Keratinocyte (primary cell): ENCODE measurements around the gene PIGZ. TPM values are rescaled to one million over a fixed set of nuclear protein-coding genes. Genes with fewer than 3 reads are reported as not detected.

ENCODE experiments used
- DNase-seq: peaks from one replicate; pipeline ENCODE4 v3.0.0-alpha.2; 2011; ENCODE audit warnings: low read depth, missing footprints, low spot score
- FAIRE-seq: peaks from 2 replicates; lab custom pipeline; 2011; peaks lifted over from hg19 to GRCh38; lab: Jason Lieb, UNC
- H2AFZ ChIP-seq: 2 replicates; pipeline ENCODE4 v1.6.0; 2012; ENCODE audit warnings: low read length, control low read depth, inconsistent platforms; ENCODE audit not compliant: control insufficient read depth
- H3K27ac ChIP-seq: 2 replicates; pipeline ENCODE4 v1.5.1; 2011; ENCODE audit warnings: low read length; ENCODE audit not compliant: control insufficient read depth, insufficient read depth
- H3K27me3 ChIP-seq: 3 replicates; pipeline ENCODE4 v1.6.0; 2011; ENCODE audit warnings: low read length; ENCODE audit not compliant: control insufficient read depth, insufficient read depth; ENCODE audit errors: extremely low read depth
- H3K36me3 ChIP-seq, 2 experiments: 2 replicates in 1 of 2; 3 replicates in 1 of 2; pipeline ENCODE4 v1.5.1; 2011; ENCODE audit warnings: low read length in 2 of 2, mild to moderate bottlenecking in 1 of 2; ENCODE audit not compliant: control insufficient read depth in 2 of 2, insufficient read depth in 2 of 2; ENCODE audit errors: extremely low read depth in 1 of 2
- H3K4me1 ChIP-seq: 3 replicates; pipeline ENCODE4 v1.5.1; 2011; ENCODE audit warnings: low read length; ENCODE audit not compliant: control insufficient read depth, insufficient read depth; ENCODE audit errors: extremely low read depth
- H3K4me2 ChIP-seq: 3 replicates; pipeline ENCODE4 v1.6.0; 2011; ENCODE audit warnings: low read depth, low read length; ENCODE audit not compliant: control insufficient read depth, insufficient read depth; ENCODE audit errors: extremely low read depth
- H3K4me3 ChIP-seq, 3 experiments: fragments of 200-600 bp in 1 of 3; sonication (generic) in 1 of 3; 2 replicates in 2 of 3; 3 replicates in 1 of 3; pipeline ENCODE4 v1.5.1; 2011 to 2016; ENCODE audit warnings: low read length in 3 of 3, mild to moderate bottlenecking in 3 of 3, control low read depth in 2 of 3, inconsistent platforms in 1 of 3, low read depth in 1 of 3, mixed read lengths in 1 of 3, mixed run types in 1 of 3, moderate library complexity in 1 of 3; ENCODE audit not compliant: control insufficient read depth in 2 of 3, insufficient read depth in 2 of 3; ENCODE audit errors: extremely low read depth in 1 of 3
- H3K79me2 ChIP-seq: 2 replicates; pipeline ENCODE4 v1.6.0; 2012; ENCODE audit warnings: low read length; ENCODE audit not compliant: control insufficient read depth, insufficient read depth
- H3K9ac ChIP-seq: 3 replicates; pipeline ENCODE4 v1.6.0; 2011; ENCODE audit warnings: low read length; ENCODE audit not compliant: control insufficient read depth, insufficient read depth; ENCODE audit errors: extremely low read depth
- H3K9me1 ChIP-seq: 3 replicates; pipeline ENCODE4 v1.6.0; 2011; ENCODE audit warnings: low read length; ENCODE audit not compliant: control insufficient read depth, insufficient read depth; ENCODE audit errors: extremely low read depth
- H3K9me3 ChIP-seq: 2 replicates; pipeline ENCODE4 v1.5.1; 2012; ENCODE audit warnings: low read depth, low read length; ENCODE audit not compliant: control insufficient read depth
- H4K20me1 ChIP-seq: 3 replicates; pipeline ENCODE4 v1.6.0; 2011; ENCODE audit warnings: low read length; ENCODE audit not compliant: control insufficient read depth, insufficient read depth; ENCODE audit errors: extremely low read depth
- CTCF ChIP-seq, 3 experiments: IDR thresholded peaks in 1 of 3; conservative IDR thresholded peaks in 1 of 3; optimal IDR thresholded peaks in 1 of 3; 2 replicates in 2 of 3; 3 replicates in 1 of 3; pipeline versions ENCODE3 to v1.5.1; 2011; ENCODE audit warnings: low read length in 3 of 3, mild to moderate bottlenecking in 3 of 3, moderate library complexity in 2 of 3, control low read depth in 1 of 3, inconsistent platforms in 1 of 3; ENCODE audit not compliant: insufficient read depth in 2 of 3; ENCODE audit errors: extremely low read depth in 1 of 3
- EZH2 ChIP-seq: IDR thresholded peaks from one replicate; pipeline ENCODE4 v1.6.1; 2012; ENCODE audit warnings: inconsistent platforms, mild to moderate bottlenecking, low read length, moderate library complexity
- dilution Hi-C: fragments of 300-500 bp; cut with MboI; formaldehyde crosslinking; loops from one replicate; pipeline ENCODE4 v1.7.0; 2020; ENCODE audit warnings: low sequenced_read_pairs; ENCODE audit not compliant: extremely low pct_ligation_motif_present
- polyA plus RNA-seq, 5 experiments: library from polyadenylated mRNA; depleted of rRNA in 3 of 5; stranded (reverse) in 3 of 5; stranded (forward) in 1 of 5; unstranded in 1 of 5; fragments of >200 nt; gene quantifications; 1 replicate in 1 of 5; 2 replicates in 3 of 5; 3 replicates in 1 of 5; pipeline versions ENCODE4 v1.2.1 to v1.2.3, GENCODE V29; 2011 to 2012; ENCODE audit warnings: missing spikeins in 2 of 5, low read depth in 1 of 5, low replicate concordance in 1 of 5

Gene PIGZ
- polyA plus RNA-seq, 1 donor (not counting 4 experiments of a cell fraction or from before 2014, with no cell fraction given): 1.4 TPM

- Histone ChIP-seq H3K4me2 (no peak overlapping the region), H3K4me1 (no peaks in the 10 kb centered on the region), H3K27ac (no peak overlapping the region), H3K79me2 (no peaks in the 10 kb centered on the region), H3K9me1 (no peaks in the 10 kb centered on the region), H2AFZ (no peak overlapping the region), H3K9ac (no peak overlapping the region), H3K36me3 (peaks cover 8 to 11% of the 10 kb centered on the region in 2 experiments), H3K4me3 (no peak overlapping the region), H3K9me3 (no peaks in the 10 kb centered on the region), H4K20me1 (no peaks in the 10 kb centered on the region), H3K27me3 (no peaks in the 10 kb centered on the region)
- no peak for FAIRE-seq
- no peak for TF ChIP-seq CTCF (optimal IDR thresholded peaks at IDR 0.05 in 1 of 3, IDR thresholded peaks at IDR 0.05 in 1 of 3, conservative IDR thresholded peaks at IDR 0.05 in 1 of 3; ENCODE audit: extremely low read depth in 1 of 3, insufficient read depth in 2 of 3, low read length in 3 of 3)
- no peak for TF ChIP-seq EZH2
- DNase-seq: no peak
- dilution Hi-C loops: no loop called here
Measured at GRCh38 chr3:196915375-196915774, 53.3 kb downstream of the PIGZ start.

GRCh38 chr3:196914866-196915265 is 53.8 kb downstream of the PIGZ start:
- TF ChIP-seq CTCF (optimal IDR thresholded peaks at IDR 0.05 in 1 of 3, IDR thresholded peaks at IDR 0.05 in 1 of 3, conservative IDR thresholded peaks at IDR 0.05 in 1 of 3; ENCODE audit: extremely low read depth in 1 of 3, insufficient read depth in 2 of 3, low read length in 3 of 3): no peak
- no peak for TF ChIP-seq EZH2
- FAIRE-seq: no peak

More at GRCh38 chr3:196914866-196915265, 53.8 kb downstream of the PIGZ start:
- dilution Hi-C loops: no loop called here
- Histone ChIP-seq H3K9ac (no peak overlapping the region), H3K9me1 (no peaks in the 10 kb centered on the region), H3K36me3 (peaks cover 8 to 11% of the 10 kb centered on the region in 2 experiments), H3K9me3 (no peaks in the 10 kb centered on the region), H4K20me1 (no peaks in the 10 kb centered on the region), H2AFZ (no peak overlapping the region), H3K4me1 (no peaks in the 10 kb centered on the region), H3K27me3 (no peaks in the 10 kb centered on the region), H3K79me2 (no peaks in the 10 kb centered on the region), H3K4me2 (no peak overlapping the region), H3K4me3 (no peak overlapping the region), H3K27ac (no peak overlapping the region)
- no peak for DNase-seq
